HG03520 (cell line): ENCODE data around the gene CDK8.
"Not testable (repeated sequence)": the region's sequence is repeated elsewhere in the genome, so short reads cannot be mapped to it uniquely, and the experiment has no call there.

Experiments used
- ATAC-seq: cut with Tn5 transposase; IDR thresholded peaks from one replicate; pipeline ENCODE4 v1.9.1; 2021; ENCODE audit warnings: mild to moderate bottlenecking, moderate library complexity; ENCODE audit not compliant: unreplicated experiment

Gene CDK8

DNA sequence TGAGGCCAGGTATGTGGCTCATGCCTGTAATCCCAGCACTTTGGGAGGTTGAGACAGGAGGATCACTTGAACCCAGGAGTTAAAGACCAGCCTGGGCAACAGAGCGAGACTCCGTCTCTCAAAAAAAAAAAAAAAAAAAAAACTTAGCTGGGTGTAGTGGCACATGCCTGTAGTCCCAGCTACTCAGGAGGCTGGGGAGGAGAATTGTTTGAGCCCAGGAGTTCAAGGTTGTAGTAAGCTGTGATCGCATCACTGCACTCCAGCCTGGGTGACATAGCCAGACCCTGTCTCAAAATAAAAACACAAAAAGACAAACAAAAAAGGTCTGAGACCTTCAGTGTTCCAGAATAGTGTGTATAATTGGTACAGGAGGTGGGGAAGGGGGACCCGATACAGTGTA lies 1.9 kb upstream of the CDK8 start:
- ATAC-seq: not testable (repeated sequence)

DNA sequence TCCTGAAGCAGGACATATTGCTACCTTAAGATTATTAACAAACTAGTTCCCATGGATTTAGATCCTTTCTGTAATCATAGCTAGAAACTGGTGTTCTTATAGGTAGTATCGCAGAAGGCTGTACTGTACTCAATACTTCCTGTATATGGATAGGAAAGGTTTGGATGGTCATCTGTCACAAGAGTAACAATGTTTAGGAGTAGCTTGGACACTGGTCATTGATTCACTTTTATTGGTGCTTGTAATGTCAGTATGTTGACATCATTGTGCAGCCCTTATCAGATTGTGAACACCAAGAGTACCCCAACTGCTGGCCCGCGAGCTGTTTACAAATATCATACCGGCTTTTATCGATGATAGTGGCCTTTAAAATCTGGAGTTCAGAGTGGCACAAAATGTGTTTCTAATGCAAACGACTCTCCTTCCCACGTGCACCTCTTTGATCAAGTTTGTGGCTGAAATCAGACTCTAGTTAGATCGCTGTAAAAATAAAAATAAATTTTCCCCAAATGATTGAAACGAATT lies 605 bp upstream of the CDK8 start:
- no peak for ATAC-seq

DNA sequence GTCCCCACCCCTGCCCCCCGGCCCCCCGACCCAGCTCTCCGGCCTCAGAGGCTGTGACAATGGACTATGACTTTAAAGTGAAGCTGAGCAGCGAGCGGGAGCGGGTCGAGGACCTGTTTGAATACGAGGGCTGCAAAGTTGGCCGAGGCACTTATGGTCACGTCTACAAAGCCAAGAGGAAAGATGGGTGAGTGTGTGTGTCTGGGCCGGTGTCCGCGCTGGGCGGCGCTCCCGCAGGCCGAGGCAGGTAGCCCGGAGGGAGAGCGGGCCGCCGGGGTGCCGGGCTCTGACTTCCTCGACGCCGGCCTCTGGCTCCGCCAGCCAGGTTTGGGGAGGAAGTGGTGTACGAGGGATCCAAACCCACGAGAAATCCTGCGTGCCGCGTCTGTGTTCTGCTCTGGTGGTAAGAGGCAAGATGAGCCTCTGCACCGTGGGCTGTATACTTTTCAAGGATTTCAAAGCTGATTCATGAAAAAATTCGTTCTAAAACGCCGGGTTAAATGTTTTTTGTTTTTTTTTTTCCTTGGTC lies 718 bp downstream of the CDK8 start:
- peak; percentile 23 for ATAC-seq

DNA sequence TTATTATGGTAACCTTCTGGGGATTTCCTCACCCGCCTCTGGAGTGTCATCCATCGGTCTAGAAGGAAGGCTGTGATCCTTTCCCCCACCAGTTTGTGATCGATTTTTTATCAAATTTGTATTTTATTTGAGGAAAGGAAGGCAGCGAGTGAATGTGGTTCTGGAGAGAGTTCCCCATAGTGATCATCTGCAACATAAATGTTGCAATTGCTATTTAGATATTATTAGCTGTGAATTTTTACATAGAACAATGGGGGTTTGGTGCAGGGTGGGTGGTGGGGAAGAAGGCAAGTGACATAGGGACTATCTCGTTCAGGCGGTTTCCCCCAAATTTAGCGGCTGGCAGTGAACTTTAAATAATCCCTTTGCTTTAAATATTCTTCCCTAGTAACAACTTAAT lies 1.2 kb downstream of the CDK8 start:
- ATAC-seq: no peak

DNA sequence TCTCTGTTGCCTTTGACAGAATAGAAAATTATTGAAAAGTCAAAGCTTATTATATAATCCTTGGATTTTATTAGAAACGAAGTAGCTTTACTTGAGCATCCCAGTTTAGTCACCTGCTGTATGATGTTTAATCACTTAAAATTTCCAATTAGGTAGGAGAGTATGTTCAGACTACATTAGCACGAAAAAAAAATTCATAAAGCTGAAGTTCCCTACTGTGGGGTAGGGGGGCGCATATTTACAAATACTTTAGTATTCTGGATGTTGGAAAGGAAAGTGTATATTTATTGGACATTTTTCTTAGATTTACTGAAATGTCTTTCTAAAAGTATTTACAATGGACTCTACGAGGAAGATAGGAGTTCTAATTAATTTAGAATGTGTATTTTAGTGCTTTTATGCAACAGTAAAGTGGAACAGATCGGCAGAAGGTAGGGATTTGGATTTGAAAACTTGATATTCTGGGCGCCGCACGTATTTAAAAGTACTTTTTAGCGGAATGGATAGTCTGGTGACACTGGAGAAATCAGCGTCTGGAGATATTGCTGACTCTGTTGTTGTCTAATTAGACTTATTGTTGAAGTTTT lies 1.9 kb downstream of the CDK8 start:
- no peak for ATAC-seq

DNA sequence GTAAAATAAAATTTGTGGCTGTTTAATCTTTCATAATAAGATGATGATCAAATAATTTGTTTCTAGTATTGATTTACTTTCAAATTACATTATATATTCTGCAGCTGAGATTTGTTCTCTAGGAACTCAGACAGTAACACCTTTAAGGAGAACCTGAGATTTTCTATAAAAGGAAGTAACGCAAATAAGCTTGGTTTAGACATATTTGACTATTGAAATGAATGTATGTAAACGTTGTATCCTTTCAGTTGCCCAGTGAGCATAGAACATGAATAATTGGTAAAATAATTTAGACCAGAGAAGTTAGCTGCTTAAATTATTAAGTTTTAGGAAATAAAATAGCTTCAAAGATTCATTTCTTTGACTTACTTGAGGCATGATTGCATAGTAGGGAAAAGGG lies 3.1 kb downstream of the CDK8 start:
- ATAC-seq: no peak

DNA sequence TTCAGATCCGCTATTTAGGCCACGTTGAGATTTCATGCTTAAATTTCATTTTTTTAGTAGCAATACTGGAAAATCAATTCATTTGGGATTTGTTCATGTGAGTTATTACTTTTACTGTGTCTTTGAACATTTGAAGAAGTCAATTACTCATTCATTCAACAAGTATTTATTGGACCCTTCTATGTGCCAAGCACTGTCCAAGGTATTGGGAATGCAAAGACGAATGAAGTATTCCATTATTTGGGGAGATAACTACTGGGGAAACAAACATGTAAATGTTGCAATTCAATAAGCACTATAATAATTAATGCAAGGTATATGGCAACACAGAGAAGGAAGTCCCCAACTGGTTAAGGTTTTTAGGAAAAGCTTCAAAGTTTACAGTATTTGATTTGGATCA lies 5.7 kb downstream of the CDK8 start:
- ATAC-seq: no peak

DNA sequence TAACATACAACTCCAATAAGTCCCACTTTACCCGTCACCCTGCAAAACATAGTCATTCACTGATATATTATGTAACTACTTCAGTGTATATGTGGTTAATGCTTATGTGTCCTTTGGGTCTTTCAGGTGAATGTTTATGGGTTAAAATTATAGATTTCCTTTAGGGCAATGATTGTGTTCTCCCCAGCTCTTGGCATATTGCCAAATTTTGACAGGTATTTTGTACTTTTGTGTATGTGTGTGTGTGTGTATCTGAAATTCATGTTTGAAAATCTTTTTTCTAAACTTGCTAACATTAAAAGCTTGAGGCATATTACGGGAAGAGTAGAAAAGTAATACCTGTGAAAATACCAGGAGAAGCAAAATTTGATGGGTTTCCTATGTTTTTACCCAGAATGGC lies 8.2 kb downstream of the CDK8 start:
- ATAC-seq: no peak

DNA sequence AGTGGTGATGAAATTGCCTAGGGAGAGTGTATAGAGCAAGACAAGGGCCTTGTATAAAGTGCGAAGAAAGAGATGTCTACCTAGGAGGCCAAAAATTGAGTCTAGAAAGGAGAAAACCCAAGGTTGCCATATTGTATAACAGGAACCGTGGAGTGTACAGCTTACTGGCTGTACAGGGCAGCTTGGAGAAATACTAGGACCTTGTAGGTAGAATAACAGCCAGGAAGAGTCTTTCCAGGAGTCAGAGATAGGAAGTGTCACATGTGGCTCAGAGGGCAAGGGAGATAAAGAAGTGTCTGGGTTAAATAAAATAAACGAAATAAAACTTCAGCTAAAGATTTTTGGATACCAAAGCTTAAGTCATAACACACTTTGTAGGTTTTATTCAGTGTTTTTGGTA lies 12.4 kb downstream of the CDK8 start:
- no peak for ATAC-seq

DNA sequence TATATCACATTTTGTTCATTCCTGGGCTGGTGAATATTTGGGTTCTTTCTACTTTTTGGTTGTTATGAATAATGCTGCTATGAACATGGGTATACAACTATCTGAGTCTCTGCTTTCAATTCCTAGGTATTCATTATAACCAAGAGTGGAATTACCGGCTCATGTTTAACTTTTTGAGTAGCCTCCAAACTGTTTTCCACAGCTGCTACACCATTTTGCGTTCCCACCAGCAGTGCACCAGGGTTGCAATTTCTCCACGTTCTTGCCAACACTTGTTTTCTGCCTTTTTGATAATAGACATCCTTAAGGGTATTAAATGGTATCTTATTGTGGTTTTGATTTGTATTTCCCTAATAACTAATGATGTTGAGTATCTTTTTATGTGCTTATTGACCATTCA lies 16.8 kb downstream of the CDK8 start:
- no peak for ATAC-seq

DNA sequence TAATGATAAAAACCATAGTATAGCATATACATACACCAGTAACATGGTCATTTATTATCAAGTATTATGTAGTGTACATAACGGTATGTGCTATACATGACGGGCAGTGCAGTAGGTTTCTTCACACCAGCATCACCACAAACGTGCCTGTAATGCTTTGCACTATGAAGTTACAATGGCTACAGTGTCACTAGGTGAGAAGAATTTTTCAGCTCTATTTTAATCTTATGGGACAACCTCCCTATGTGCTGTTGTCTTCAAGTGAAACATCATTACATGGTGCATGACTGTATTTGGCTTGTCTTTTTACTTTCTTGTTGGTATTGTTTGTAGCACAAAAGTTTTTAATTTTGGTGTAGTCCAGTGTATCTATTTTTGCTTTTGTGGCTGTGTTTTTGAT lies 18.7 kb downstream of the CDK8 start:
- ATAC-seq: no peak

DNA sequence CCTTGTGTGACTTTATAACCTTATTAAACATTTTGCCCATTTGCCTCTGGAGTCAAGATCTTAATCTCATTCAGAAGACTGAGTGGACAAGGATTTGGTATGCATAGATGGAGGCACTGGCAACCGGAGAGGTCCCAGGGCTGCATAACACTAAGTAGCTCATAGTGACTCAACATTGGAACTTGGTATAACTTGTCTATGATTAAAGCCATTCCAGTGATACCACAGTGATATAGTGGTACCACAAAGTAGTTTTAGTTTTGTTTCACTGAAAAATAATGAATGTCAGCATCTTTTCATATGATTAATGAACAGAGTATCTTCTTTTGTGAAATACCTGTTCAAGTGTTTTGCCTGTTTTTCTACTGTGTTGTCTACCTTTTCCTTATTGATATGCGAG lies 26.4 kb downstream of the CDK8 start:
- ATAC-seq: no peak

DNA sequence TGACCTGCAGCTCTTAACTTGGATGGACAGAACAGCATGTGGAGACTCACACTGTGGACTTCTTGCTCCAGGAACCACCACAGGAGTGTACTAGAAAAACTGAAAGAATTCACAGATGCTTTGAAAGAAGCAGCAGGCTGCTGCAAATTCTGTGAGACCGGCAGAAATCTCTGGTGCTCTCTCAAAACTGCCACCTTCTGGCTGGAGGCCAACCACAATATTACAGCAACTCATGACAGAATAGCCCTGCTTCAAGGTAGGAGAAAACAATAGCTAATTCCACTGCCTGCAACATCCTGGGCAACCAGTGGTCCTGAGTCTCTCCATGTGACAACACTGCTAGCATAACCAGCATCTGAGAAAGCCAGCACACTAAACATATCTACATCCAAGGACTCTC lies 26.9 kb downstream of the CDK8 start:
- ATAC-seq: no peak

DNA sequence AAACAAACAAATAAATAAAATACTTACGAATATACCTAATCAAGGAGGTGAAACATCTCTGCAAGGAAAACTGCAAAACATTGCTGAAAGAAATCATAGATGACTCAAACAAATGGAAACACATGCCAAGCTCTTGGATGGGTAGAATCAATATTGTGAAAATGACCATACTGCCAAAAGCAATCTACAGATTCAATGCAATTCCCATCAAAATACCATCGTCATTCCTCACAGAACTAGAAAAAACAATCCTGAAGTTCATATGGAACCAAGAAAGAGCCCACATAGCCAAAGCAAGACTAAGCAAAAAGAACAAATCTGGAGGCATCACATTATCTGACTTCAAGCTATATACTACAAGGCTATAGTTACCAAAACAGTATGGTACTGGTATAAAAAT lies 32.0 kb downstream of the CDK8 start:
- not testable (repeated sequence) for ATAC-seq

DNA sequence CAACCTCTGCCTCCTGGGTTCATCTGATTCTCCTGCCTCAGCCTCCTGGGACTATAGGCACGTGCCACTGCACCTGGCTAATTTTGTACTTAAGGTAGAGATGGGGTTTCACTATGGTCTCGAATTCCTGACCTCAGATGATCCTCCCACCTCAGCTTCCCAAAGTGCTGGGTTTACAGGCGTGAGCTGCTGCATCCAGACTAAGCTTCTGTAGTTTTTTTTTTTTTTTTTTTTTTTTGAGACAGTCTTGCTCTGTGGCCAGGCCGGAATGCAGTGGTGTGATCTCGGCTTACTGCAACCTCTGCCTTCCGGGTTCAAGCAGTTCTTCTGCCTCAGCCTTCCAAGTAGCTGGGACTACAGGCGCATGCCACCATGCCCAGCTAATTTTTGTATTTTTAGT lies 34.9 kb downstream of the CDK8 start:
- not testable (repeated sequence) for ATAC-seq

DNA sequence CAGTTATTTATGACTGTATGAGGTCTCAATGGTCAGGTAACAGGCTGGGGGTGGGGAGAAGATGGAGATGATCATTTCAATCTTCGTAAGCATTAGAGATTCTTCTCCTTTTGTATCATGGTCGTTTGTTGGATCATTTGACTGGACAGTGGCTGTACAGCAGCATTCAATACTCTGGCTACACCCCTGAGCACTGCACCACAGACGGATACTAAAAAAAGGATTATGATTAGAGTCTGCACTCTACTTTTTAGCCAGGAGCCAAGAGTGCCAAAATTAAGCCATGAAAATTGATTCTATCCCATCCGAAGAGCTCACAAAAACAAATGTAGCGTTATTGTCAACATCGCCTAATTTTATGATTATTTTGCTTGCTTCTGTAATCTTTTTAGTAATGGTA lies 41.9 kb downstream of the CDK8 start:
- ATAC-seq: no peak

DNA sequence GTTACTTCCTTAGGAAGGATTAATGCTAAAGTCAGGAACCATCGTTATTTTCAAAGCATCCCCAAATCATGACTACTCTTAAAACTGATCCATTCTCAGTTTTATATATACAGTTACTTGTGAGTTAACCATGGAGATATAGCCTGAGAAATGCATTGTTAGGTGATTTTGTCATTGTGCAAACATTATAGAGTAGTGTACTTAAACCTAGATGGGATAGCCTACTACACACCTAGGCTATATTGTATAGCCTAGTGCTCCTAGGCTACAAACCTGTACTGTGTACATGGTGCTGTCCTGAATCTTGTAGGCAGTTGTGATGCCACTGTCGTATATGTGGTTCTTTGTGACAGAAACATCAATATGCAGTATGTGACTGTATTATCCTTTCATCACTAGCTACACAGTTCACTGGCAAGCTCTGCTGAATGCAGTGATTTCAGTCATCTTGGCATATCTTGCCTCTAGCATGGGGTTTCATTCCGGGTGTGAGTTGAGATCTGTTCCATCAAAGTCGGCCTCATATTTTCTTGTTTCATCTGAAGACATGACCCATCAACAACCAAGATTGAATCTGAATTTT lies 45.3 kb downstream of the CDK8 start:
- no peak for ATAC-seq

DNA sequence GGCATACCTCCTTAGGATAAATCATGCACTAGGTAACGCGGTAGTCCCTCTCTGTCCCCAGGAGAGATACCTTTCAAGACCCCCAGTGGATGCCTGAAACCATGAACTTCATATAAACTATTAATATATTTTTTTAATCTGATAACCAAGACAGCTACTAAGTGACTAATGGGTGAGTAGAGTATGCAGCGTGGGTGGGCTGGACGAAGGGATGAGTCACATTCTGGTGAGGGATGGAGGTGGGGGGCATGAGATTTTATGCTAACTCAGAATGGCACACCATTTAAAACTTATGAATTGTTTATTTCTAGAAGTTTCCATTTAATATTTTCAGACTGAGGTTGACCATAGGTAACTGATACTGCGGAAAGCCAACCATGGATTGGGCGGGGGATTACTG lies 46.2 kb downstream of the CDK8 start:
- no peak for ATAC-seq

DNA sequence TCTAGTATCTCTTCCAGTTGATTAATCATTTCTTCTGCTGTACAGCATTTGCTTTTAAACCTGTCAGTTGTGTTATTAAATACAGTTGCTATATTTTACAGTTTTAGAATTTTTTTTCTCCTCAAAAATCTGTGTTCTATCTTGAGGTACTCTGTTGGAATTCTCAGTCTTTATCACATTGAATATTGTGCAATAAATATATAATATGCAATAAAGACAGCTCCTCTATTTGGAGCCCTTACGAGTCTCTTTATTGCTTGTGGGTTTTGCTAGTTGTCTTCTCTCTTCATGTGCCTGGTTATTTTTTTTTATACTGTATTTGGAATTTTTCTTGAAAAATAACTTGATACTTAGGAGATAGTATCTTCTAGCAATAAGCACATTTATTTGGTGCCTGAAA lies 51.7 kb downstream of the CDK8 start:
- no peak for ATAC-seq

DNA sequence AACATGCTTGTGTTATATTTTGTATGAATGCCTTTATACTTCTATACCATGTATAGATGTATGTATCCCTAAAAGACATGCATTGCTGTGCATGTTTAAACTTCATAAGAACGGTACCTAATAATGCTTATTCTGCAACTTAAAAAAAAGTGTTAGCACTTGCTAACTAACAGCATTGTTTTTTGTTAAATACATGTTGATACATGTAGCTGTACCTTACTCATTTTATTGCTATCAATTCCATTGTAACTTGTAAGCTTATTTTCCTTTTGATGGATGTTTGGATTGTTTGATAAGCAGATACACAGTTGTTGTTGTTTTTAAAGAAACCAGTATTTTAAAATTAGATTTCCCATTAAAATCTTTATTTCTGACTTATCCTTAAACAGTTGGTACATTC lies 53.8 kb downstream of the CDK8 start:
- ATAC-seq: no peak

DNA sequence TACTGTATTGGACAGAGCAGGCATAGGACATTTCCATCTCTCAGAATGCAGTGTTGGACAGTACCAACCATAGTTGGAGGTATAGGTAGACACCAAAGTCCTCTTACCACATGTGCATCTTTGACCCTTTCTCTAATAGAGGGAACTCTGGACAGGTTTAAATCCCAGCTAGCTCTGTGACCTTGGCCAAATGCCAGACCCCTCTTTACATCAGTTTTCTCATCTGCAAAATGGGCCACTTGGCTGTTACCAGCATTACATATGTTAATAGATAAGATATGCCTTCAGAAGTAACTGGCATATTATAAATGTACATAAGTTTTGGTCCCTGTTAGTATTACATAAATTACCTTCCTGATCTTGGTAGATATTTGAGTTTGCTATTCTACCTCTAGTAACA lies 54.3 kb downstream of the CDK8 start:
- ATAC-seq: no peak

DNA sequence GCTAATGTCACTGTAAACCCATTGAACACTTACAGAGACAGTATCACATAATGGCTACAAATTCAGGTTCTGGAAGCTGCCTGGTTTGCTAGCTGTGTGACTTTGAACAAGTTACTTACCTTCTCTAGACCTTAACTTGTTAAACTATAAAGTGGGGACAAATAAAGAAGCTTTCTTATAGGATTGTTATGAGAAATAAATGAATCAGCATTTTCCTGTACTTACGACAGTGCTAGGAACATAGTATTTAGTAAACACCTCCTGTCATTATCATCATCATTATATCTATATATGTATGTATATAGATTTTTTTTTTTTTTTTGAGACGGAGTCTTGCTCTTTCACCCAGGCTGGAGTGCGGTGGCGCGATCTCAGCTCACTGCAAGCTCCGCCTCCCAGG lies 54.9 kb downstream of the CDK8 start:
- no peak for ATAC-seq

DNA sequence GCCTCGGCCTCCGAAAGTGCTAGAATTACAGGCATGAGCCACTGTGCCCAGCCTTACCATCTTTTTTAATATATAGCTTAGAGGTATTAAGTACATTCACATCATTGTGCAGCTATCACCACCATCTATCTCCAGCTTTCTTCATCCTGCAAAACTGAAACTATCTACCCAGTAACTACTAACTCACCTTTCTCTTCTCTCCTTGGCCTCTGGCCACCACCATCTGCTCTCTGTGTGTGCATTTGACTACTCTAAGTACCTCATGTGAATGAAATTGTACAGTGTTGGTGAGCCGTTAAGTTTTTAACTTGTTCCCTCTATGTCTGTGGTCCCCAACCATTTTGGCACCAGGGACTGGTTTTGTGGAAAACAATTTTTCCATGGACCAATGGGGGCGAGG lies 56.1 kb downstream of the CDK8 start:
- ATAC-seq: no peak
